ENCODE results near the gene ZNF77. TPM values are rescaled to one million over a fixed set of nuclear protein-coding genes. Genes with fewer than 3 reads are reported as not detected.

ZNF77 gene
- total RNA-seq, 1 donor from 2014 or later, result 4.1 TPM

- H3K4me1 Mint-ChIP-seq (ENCODE audit: low read depth), result no peaks in the 10 kb centered on the region
- H3K4me3 Mint-ChIP-seq (ENCODE audit: unreplicated experiment), result no peak overlapping the region
- DNase-seq (ENCODE audit: low spot score), result no peak
- H3K27me3 Mint-ChIP-seq (ENCODE audit: low read depth), result peaks cover 4% of the 10 kb centered on the region
- no peaks in the 10 kb centered on the region for H3K36me3 Mint-ChIP-seq (ENCODE audit: low read depth)
- TF ChIP-seq CTCF (IDR thresholded peaks at IDR 0.05), result no peak
- no peak overlapping the region for H3K27ac Mint-ChIP-seq (ENCODE audit: unreplicated experiment)
- no peaks in the 10 kb centered on the region for H3K9me3 Mint-ChIP-seq (ENCODE audit: low read depth)
These were observed 59.0 kb downstream of the ZNF77 start for GRCh38 chr19:2885736-2886135.

GRCh38 chr19:2883686-2884439 lies 60.9 kb downstream of the ZNF77 start:
- no peak for TF ChIP-seq CTCF (IDR thresholded peaks at IDR 0.05)
- H3K27ac Mint-ChIP-seq (ENCODE audit: unreplicated experiment), result no peak overlapping the region
- no peak overlapping the region for H3K4me3 Mint-ChIP-seq (ENCODE audit: unreplicated experiment)
- peaks cover 4% of the 10 kb centered on the region for H3K27me3 Mint-ChIP-seq (ENCODE audit: low read depth)
- H3K9me3 Mint-ChIP-seq (ENCODE audit: low read depth), result peaks cover 4% of the 10 kb centered on the region
- H3K4me1 Mint-ChIP-seq (ENCODE audit: low read depth), result no peaks in the 10 kb centered on the region
- DNase-seq (ENCODE audit: low spot score), result no peak
- H3K36me3 Mint-ChIP-seq (ENCODE audit: low read depth), result no peaks in the 10 kb centered on the region

Other genes starting within 250 kb of the ZNF77 start
- gene GNG7, start 242.3 kb downstream of the ZNF77 start, total RNA-seq, result 1.9 to 3.6 TPM (median 2.5 TPM) in 3 replicates
- 14.1 to 20.9 TPM (median 20.2 TPM) in 3 replicates for gene DIRAS1, start 223.6 kb downstream of the ZNF77 start, total RNA-seq
- gene SLC39A3, start 205.0 kb downstream of the ZNF77 start, total RNA-seq, result 28.2 to 34.0 TPM (median 32.7 TPM) in 3 replicates
- 36.6 to 42.2 TPM (median 37.7 TPM) in 3 replicates for gene SGTA, start 161.7 kb downstream of the ZNF77 start, total RNA-seq
- 46.9 to 78.0 TPM (median 48.4 TPM) in 3 replicates for gene THOP1, start 159.5 kb downstream of the ZNF77 start, total RNA-seq
- 4.1 to 4.5 TPM (median 4.4 TPM) in 3 replicates for gene ZNF554, start 125.1 kb downstream of the ZNF77 start, total RNA-seq
- 7.4 to 9.2 TPM (median 8.5 TPM) in 3 replicates for gene ZNF555, start 103.5 kb downstream of the ZNF77 start, total RNA-seq
- not detected in 3 replicates for gene ZNF556, start 77.6 kb downstream of the ZNF77 start, total RNA-seq
- gene ZNF57, start 44.0 kb downstream of the ZNF77 start, total RNA-seq, result 2.2 to 2.9 TPM (median 2.2 TPM) in 3 replicates
- gene TLE6, start 32.6 kb upstream of the ZNF77 start, total RNA-seq, result 0.36 to 1.1 TPM (median 0.55 TPM) in 3 replicates
- gene TLE2, start 84.3 kb upstream of the ZNF77 start, total RNA-seq, result 12.3 to 14.1 TPM (median 13.7 TPM) in 3 replicates
- 223 to 306 TPM (median 303 TPM) in 3 replicates for gene TLE5, start 117.5 kb upstream of the ZNF77 start, total RNA-seq
- gene GNA11, start 149.4 kb upstream of the ZNF77 start, total RNA-seq, result 62.1 to 68.9 TPM (median 68.1 TPM) in 3 replicates
- gene GNA15, start 191.1 kb upstream of the ZNF77 start, total RNA-seq, result not detected in 3 replicates
- gene S1PR4, start 233.8 kb upstream of the ZNF77 start, total RNA-seq, result not detected in 3 replicates
- 80.7 to 97.1 TPM (median 82.5 TPM) in 3 replicates for gene NCLN, start 241.0 kb upstream of the ZNF77 start, total RNA-seq

Data from chondrocyte (in vitro differentiated cells).